Panc1 (cell line): Measurements from ENCODE around the gene PARP2. TPM values are rescaled to one million over a fixed set of nuclear protein-coding genes. Genes with fewer than 3 reads are reported as not detected.

Experiments used
- ATAC-seq: fragments of 200-7000 bp; cut with Tn5 transposase; 2 replicates; pipeline ENCODE4 v1.9.1; 2020; ENCODE audit warnings: mild to moderate bottlenecking, moderate library complexity
- BruUV-seq: library from RNA; stranded (reverse); fragments of 400-500 nt; replicated peaks from 2 replicates; lab custom pipeline; 2021; lab: Mats Ljungman, UMichigan
- CTCF ChIA-PET: fragments of 300-600 bp; sonication (Branson Sonifier 250); formaldehyde crosslinking; loops from one replicate; lab custom pipeline; 2022; ENCODE audit warnings: antibody characterized with exemption; lab: Charles Lee
- POLR2A ChIA-PET: fragments of 300-600 bp; sonication (Branson Sonifier 250); formaldehyde crosslinking; loops from one replicate; lab custom pipeline; 2022; ENCODE audit warnings: antibody characterized with exemption; lab: Charles Lee
- DNase-seq: peaks from one replicate; pipeline ENCODE4 v3.0.0-alpha.2; 2010; ENCODE audit warnings: low read depth, low spot score
- H3K27ac ChIP-seq: 2 replicates; pipeline ENCODE4 v1.5.1; 2011; ENCODE audit warnings: mild to moderate bottlenecking, low read length, inconsistent platforms
- H3K27me3 ChIP-seq: fragments of 200-500 bp; sonication (Bioruptor generic); 2 replicates; pipeline ENCODE4 v1.6.0; 2014; ENCODE audit warnings: low read length, inconsistent platforms; ENCODE audit not compliant: control insufficient read depth, insufficient read depth
- H3K36me3 ChIP-seq: fragments of 200-500 bp; sonication (Bioruptor generic); 2 replicates; pipeline ENCODE4 v1.5.1; 2014; ENCODE audit warnings: inconsistent platforms, mild to moderate bottlenecking, low read length, moderate library complexity; ENCODE audit not compliant: control insufficient read depth, insufficient read depth
- H3K4me1 ChIP-seq: 2 replicates; pipeline ENCODE4 v1.5.1; 2011; ENCODE audit warnings: inconsistent platforms, mild to moderate bottlenecking, low read length, moderate library complexity; ENCODE audit not compliant: control insufficient read depth, insufficient read depth
- H3K4me3 ChIP-seq, 2 experiments: 2 replicates each; pipeline ENCODE4 v1.5.1; 2011 to 2012; ENCODE audit warnings: low read depth in 2 of 2, low read length in 2 of 2, mild to moderate bottlenecking in 2 of 2, inconsistent platforms in 1 of 2, moderate library complexity in 1 of 2
- H3K9me3 ChIP-seq: fragments of 200-500 bp; sonication (Bioruptor generic); 2 replicates; pipeline ENCODE4 v1.5.1; 2014; ENCODE audit warnings: low read depth, mild to moderate bottlenecking, inconsistent platforms, low read length, moderate library complexity; ENCODE audit not compliant: control insufficient read depth, insufficient read depth
- POLR2AphosphoS5 ChIP-seq: IDR thresholded peaks from 2 replicates; pipeline ENCODE4 v1.6.1; 2012; ENCODE audit warnings: mild to moderate bottlenecking, low read depth, low read length, moderate library complexity
- SIN3A ChIP-seq: IDR thresholded peaks from 2 replicates; pipeline ENCODE4 v1.6.1; 2012; ENCODE audit warnings: low read depth, mild to moderate bottlenecking, low read length, moderate library complexity, borderline replicate concordance; ENCODE audit not compliant: insufficient read depth
- TCF7L2 ChIP-seq: IDR thresholded peaks from 2 replicates; pipeline ENCODE4 v1.6.1; 2011; ENCODE audit warnings: mild to moderate bottlenecking, low read depth, low read length, inconsistent platforms
- in situ Hi-C: cut with HindIII; loops from 2 replicates; pipeline ENCODE4 v1.10.0; 2016; ENCODE audit warnings: low sequenced_read_pairs, low pct_unique_long_range_greater_than_20kb
- intact Hi-C: fragments of 100-400 bp; cut with micrococcal nuclease; formaldehyde crosslinking; loops from one replicate; pipeline ENCODE4 v1.10.0; 2022; ENCODE audit not compliant: unreplicated experiment
- total RNA-seq: library from RNA; stranded (reverse); gene quantifications from one replicate; pipeline ENCODE4 v1.2.1, GENCODE V29; 2021; ENCODE audit not compliant: unreplicated experiment
- TF ChIP-seq, protein P1 (sequence below): fragments of 450-650 bp; IDR thresholded peaks from 2 replicates; pipeline ENCODE4 v1.5.1; 2017; ENCODE audit warnings: mild to moderate bottlenecking
- TF ChIP-seq, protein P2 (sequence below), 2 experiments: IDR thresholded peaks; 2 replicates each; pipeline ENCODE4 v1.6.1; 2011 to 2012; ENCODE audit warnings: low read depth in 2 of 2, control low read depth in 1 of 2, low read length in 1 of 2, mild to moderate bottlenecking in 1 of 2, moderate library complexity in 1 of 2; ENCODE audit not compliant: insufficient read depth in 1 of 2

Gene PARP2
- total RNA-seq, 1 experiment from 2014 or later: 26.6 TPM

DNA sequence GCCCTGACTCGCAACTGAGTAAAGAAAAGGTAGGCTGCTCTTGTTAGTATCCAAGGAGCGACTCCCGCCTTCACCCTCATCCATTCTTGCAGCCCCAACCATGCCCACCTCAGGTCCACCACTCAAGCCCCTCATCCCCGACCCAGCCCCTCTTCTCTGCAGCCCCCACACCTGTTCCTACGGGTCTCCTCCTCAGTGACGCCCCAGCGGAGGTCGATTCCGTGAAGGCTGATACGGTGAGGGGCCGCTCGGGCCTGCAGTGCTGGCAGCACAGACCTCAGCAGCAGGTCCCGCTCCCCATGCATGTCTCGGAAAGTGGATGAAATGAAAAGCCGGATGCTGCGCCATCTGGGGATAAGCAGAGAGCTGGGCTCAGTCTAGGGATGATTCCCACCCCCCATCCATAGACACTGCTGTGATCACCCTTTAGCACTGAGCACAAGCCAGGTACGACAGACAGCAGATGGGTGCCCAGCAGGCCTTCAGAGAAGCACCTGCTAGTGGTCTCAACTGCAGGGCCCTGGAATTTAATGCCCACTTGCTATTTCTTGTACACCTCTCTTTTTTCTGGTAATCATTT, 42.9 kb downstream of the PARP2 start:
- peaks cover 7% of the 10 kb centered on the region for H3K36me3 ChIP-seq
- intact Hi-C loops: no loop called here
- CTCF ChIA-PET: no interaction called here

DNA sequence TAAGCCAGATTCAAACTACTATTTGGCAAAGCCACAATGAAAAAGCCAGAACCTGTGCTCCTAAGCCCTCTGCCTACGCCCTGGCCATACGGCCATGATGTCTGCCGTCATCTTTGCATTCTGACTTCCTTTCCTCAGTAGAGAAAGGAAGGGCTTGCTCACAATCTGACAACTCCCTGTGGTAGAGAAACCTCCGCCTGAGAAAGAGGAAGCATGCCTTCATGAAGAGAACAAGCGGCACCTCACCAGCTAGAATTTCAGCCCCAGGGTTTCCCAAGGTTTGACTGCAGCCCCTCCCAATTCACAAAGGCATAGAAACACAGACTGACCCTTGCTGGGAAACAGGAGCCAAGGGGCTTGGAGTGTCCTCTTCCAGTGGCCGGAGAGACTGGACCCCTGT, 44.1 kb downstream of the PARP2 start:
- no peaks in the 10 kb centered on the region for H3K9me3 ChIP-seq
- no peak for TF ChIP-seq SIN3A
- TF ChIP-seq, protein P1, sequence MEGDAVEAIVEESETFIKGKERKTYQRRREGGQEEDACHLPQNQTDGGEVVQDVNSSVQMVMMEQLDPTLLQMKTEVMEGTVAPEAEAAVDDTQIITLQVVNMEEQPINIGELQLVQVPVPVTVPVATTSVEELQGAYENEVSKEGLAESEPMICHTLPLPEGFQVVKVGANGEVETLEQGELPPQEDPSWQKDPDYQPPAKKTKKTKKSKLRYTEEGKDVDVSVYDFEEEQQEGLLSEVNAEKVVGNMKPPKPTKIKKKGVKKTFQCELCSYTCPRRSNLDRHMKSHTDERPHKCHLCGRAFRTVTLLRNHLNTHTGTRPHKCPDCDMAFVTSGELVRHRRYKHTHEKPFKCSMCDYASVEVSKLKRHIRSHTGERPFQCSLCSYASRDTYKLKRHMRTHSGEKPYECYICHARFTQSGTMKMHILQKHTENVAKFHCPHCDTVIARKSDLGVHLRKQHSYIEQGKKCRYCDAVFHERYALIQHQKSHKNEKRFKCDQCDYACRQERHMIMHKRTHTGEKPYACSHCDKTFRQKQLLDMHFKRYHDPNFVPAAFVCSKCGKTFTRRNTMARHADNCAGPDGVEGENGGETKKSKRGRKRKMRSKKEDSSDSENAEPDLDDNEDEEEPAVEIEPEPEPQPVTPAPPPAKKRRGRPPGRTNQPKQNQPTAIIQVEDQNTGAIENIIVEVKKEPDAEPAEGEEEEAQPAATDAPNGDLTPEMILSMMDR: no peak
- no peak for TF ChIP-seq TCF7L2
- no peak for TF ChIP-seq POLR2AphosphoS5
- TF ChIP-seq, protein P2, sequence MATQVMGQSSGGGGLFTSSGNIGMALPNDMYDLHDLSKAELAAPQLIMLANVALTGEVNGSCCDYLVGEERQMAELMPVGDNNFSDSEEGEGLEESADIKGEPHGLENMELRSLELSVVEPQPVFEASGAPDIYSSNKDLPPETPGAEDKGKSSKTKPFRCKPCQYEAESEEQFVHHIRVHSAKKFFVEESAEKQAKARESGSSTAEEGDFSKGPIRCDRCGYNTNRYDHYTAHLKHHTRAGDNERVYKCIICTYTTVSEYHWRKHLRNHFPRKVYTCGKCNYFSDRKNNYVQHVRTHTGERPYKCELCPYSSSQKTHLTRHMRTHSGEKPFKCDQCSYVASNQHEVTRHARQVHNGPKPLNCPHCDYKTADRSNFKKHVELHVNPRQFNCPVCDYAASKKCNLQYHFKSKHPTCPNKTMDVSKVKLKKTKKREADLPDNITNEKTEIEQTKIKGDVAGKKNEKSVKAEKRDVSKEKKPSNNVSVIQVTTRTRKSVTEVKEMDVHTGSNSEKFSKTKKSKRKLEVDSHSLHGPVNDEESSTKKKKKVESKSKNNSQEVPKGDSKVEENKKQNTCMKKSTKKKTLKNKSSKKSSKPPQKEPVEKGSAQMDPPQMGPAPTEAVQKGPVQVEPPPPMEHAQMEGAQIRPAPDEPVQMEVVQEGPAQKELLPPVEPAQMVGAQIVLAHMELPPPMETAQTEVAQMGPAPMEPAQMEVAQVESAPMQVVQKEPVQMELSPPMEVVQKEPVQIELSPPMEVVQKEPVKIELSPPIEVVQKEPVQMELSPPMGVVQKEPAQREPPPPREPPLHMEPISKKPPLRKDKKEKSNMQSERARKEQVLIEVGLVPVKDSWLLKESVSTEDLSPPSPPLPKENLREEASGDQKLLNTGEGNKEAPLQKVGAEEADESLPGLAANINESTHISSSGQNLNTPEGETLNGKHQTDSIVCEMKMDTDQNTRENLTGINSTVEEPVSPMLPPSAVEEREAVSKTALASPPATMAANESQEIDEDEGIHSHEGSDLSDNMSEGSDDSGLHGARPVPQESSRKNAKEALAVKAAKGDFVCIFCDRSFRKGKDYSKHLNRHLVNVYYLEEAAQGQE (IDR thresholded peaks at IDR 0.05; ENCODE audit: insufficient read depth in 1 of 2, low read depth in 2 of 2, low read length in 1 of 2): no peak
- in situ Hi-C loops (no loop called here), intact Hi-C loops (no loop called here)
- no TSS peak for BruUV-seq
- H3K27ac ChIP-seq: no peak overlapping the region
- H3K27me3 ChIP-seq: no peaks in the 10 kb centered on the region
- no peak overlapping the region for H3K4me3 ChIP-seq
- ChIA-PET POLR2A (no interaction called here), CTCF (no interaction called here)
- ATAC-seq: no peak
- H3K4me1 ChIP-seq: no peaks in the 10 kb centered on the region
- DNase-seq: no peak
- peaks cover 12% of the 10 kb centered on the region for H3K36me3 ChIP-seq

More for the DNA sequence above, 42.9 kb downstream of the PARP2 start:
- no peaks in the 10 kb centered on the region for H3K4me1 ChIP-seq
- H3K27ac ChIP-seq: no peak overlapping the region
- DNase-seq: no peak
- in situ Hi-C loops: no loop called here
- no peaks in the 10 kb centered on the region for H3K9me3 ChIP-seq
- no peak overlapping the region for H3K4me3 ChIP-seq
- no peak for ATAC-seq
- POLR2A ChIA-PET: interaction anchor here (0.7 kb wide), 1 partner anchor 10 kb away, joined by 3 read pairs; no protein-coding TSS in a partner anchor
- TF ChIP-seq, protein P2 (IDR thresholded peaks at IDR 0.05; ENCODE audit: insufficient read depth in 1 of 2, low read depth in 2 of 2, low read length in 1 of 2): no peak
- TF ChIP-seq TCF7L2: no peak
- TF ChIP-seq SIN3A: no peak
- TF ChIP-seq POLR2AphosphoS5: no peak
- TF ChIP-seq, protein P1: no peak
- no peaks in the 10 kb centered on the region for H3K27me3 ChIP-seq
- no TSS peak for BruUV-seq
